GM21515 (cell line): Measurements from ENCODE around the gene MUC15.
"Not testable (repeated sequence)": the region's sequence is repeated elsewhere in the genome, so short reads cannot be mapped to it uniquely, and the experiment has no call there.

Source experiments
- ATAC-seq: cut with Tn5 transposase; IDR thresholded peaks from one replicate; pipeline ENCODE4 v1.9.1; 2021; ENCODE audit not compliant: unreplicated experiment

MUC15 gene, protein sequence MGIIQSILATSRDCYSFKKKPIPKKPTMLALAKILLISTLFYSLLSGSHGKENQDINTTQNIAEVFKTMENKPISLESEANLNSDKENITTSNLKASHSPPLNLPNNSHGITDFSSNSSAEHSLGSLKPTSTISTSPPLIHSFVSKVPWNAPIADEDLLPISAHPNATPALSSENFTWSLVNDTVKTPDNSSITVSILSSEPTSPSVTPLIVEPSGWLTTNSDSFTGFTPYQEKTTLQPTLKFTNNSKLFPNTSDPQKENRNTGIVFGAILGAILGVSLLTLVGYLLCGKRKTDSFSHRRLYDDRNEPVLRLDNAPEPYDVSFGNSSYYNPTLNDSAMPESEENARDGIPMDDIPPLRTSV

DNA sequence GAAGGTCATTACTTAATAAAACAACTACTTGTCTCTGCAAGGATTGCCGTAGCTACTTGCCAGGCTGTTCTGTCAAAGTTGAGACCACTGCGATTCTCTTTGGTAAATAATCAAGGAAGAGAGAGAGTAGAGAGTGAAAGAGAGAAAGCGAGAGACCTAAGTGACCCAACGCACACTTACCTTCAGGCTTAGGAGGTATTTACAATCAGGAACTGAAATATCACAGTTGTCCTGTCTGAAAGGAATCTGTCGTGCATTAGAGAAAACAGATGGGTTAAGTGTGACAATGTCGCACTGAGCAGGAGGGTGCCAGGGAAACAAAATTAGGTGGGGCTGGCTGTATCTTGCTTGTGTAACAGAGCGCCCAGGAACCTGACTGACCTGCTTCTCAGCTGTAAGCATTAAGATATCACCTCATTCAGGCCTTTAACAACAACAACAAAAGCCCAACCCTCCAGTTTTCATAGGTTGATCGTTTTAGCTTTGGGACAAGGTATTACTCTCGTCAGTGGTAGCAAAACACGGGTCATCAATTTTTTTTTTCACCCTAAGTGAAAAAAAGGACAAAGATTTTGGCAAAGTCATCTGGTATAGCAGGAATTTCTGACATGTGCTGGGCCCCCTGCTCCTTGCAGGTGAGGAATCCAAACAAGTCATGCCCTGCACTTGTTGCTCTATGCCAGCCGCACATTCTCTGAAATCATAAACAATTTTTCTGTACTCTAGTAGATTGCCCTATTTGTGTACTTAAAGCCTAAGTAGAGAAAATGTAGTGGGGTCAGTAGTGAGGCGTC, at the start of gene MUC15:
TSS of gene MUC15 (minus strand) at position 403 of the 794 bp plus-strand sequence. CDS start 5,169 bp downstream, outside the sequence.
- ATAC-seq: no peak

DNA sequence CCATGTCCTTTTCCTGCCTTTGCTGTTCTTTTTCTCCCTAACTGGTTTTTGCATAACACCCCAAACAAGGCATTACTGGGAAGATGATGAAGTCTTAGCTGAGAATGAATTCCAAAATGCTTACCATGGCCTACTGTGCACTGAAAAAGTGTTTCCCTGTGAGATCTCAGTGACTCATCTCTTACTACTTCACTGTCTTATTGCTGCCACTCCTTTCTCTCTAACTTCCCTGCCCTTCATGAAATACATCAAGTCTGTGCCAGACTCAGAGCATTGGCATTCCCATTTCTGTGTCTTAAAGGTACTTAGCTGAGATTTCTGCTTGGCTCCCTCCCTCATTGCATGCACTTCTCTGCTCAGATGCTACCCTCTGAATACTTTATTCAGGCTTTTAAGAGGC, 49.1 kb upstream of the MUC15 start:
- ATAC-seq: no peak

DNA sequence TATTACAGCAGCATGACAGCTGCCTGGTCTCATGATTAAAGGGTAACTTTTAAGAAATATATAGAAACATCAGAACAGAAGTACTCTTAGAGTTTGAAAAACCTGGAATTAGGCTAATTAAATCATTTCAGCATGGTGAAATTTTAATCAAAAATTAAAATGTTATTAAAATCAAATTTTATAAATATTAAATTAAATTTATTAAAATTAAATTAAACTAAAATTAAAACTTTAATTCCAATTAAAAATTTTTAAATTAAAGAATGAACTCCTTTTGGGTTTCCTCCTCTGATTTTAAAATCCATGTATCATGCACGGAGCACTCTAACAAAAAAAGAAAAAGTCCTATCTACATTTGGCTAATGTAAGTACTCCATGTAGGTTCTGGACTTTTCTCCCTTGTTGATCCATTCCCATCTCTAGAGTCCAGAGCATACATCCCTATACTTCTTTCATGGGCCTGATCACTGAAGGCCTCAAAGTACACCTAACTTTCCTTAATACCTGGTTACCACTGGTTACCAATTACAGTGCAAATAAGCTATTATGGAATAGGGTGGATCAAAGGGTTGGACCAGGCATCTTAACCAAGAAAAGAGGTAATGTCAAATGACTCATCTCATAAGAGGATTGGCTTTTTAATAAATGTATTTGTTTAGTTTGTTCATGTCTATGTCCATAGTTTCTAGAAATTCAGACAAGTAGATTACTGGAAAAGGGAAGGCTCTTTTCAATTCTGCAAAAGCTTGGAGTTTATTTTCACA, 48.4 kb upstream of the MUC15 start:
- ATAC-seq: no peak

DNA sequence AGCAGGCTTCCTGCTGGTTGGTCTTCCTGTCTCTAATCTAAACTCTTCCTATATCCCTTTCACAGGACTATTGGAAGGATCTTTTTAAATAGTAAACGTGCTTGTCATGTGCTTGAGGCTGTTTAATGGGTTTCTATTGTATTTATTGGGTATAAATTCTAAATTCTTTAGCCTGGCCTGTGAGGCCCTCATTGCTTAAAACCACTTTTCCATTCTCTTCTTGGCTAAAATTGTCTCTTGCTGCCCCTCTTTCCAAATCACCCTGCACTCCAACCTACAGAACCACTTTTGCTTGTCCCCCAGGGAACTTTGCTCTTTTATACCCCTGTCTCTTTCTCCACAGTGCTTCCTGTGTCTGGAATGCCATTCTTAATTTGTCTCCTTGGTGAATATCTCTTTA, 46.4 kb upstream of the MUC15 start:
- ATAC-seq: no peak

DNA sequence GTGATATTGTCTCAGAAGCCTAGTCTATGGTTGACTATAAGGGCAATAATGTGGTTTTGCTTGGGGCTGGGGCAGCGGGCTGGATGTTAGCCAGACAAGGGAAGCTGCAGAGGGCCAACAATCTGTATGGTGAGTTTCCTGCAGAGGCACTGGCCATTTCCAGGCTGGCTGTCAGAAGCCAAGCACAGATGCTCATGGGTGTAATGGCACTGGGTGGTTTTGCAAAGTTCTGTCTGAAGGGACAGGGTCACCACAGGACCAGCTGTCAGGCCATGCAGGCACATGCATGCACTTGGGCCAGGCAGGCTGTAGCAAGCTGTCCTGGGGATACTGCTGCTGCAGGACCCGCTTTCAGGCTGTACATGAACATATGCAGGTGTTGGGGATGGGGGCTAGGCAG, 41.7 kb upstream of the MUC15 start:
- no peak for ATAC-seq

DNA sequence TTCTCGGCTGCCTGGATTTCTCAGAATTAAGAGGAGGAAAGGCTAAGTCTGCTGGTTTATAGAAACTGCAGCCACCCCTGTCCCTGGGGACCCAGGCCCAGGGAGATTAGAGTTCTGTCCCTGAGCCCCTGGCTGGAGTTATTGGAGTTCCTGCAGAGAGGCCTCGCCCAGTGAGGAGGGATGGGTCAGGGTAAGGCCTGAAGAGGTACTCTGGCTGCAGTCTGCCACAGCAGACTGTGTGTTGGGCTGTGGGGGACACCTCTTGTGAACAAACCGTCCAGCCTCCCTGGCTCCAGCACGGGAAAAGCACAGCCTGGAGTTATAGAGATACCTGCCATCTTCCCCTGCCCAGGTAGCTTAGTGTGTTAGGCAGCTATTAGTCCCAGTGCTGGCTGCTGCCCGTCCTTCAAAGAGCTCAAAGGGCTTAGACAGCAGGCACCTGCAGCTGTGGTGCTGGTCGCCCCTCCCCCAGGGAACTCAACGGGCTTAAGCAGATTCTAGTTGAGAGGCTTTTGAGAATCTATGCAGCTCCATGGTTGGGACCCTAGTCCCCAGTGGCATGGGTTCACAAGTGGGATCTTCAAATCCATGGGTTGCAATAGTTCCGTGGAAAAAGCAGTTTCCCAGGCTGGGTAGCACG, 36.6 kb upstream of the MUC15 start:
- ATAC-seq: no peak

DNA sequence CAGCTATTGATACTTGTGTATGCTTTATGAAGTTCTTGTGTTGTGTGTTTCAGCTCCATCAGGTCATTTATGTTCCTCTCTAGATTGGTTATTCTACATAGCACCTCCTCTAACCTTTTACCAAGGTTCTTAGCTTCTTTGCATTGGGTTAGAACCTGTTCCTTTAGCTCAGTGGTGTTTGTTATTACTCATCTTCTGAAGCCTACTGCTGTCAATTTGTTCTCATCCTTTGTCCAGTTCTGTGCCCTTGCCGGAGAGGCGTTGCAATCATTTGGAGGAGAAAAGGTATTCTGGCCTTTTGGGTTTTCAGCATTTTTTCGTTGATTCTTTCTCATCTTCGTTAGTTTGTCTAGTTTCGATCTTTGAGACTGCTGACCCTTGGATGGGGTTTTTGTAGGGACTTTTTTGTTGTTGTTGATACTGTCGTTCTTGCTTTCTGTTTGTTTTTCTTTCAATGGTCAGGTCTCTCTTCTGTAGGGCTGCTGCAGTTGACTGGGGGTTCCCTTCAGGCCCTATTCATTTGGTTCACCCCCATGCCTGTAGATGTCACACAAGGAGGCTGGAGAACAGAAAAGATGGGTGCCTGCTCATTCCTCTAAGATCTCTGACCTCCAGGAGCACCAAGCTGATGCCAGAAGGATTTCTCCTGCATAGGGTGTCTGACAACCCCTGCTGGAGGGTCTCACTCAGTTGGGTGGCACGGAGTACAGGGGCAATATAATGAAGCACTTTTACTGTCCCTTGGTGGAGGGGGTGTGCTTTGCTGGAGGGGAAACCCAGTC, 35.9 kb upstream of the MUC15 start:
- ATAC-seq: no peak

DNA sequence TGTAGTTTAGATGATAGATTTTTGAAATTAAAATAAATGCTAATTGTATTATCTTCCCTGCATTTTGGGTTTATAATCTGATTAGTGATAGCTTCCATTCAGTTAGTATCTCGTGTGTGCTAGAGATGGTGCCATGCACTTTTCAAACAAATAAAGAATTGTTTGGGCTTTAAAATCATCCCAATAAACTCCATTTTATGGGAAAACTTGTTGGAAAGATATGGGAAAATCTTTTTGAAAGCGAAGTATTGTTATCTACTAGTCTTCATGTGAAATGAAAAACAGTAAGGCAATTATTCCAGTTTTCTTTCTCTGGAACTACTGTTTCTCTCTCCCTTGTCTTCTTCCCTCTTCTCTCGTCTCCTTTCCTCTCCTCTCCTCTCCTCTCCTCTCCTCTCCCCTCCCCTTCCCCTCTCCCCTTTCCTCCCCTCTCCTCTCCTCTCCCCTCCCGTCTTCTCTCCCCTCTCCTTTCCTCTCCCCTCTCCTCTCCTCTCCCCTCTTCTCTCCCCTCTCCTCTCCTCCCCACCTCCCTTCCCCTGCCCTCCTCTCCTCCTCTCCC, 27.9 kb upstream of the MUC15 start:
- no peak for ATAC-seq

DNA sequence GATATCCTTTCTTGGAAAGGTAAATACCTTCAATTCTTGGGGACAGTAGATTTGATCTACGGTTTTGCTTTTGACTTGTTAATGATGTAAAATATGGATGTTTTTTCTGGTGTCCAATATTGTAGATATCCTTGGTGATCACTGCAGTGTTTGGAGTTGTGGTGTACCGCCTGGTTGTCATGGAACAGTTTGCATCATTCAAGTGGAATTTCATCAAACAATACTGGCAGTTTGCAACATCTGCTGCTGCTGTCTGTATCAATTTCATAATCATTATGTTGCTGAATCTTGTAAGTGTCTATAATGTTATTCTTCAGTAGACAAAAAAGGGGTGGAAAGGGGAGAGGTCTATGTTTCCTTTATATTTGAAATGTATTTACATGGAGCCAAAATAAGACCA, 27.4 kb upstream of the MUC15 start:
- ATAC-seq: no peak

DNA sequence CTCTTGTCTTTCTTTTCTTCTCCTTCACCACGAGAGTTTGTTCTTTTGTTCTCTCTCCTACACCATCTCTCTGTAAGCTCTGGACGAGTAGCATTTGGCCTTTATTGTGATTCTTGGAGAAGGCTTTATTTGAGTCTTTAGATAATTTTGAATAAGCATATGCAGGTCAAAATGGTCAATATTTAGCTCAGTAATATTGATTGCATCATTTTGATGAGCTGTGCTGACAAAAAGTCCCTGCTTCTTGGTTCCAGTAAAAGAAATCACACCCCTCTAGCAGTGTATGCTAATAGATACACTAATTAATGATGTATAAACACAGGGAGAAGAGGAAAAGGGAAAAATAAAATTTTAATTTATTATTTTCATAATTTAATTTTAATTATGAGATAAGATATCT, 25.8 kb upstream of the MUC15 start:
- no peak for ATAC-seq

DNA sequence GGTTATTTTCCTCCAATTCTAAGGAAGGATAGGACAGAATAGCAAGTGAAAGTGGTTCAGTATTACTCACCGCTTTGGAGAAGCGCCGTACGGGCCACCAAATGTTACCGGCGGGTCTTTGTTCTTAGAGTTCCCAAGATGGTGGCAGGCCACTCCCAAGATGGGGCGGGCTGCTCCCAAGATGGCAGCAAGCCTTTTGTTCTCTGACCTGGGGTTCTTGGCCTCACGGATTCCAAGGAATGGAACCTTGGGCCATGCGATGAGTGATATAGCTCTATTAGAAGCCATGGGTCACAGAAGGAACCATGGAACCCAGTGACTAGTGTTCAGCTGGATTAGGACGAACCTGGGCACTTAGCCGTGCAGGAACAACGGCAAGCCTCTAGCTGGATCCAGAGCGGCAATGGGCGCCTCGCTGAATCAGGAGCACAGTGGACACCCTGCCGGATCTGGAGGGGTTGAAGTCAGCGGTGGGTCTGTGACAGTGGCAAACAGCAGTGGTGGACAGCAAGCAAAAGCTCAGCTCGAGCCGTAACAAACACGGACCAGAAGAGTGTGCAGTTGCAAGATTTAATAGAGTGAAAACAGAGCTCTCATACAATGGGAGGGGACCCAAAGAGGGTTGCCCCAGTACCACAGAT, 25.1 kb upstream of the MUC15 start:
- ATAC-seq: not testable (repeated sequence)

DNA sequence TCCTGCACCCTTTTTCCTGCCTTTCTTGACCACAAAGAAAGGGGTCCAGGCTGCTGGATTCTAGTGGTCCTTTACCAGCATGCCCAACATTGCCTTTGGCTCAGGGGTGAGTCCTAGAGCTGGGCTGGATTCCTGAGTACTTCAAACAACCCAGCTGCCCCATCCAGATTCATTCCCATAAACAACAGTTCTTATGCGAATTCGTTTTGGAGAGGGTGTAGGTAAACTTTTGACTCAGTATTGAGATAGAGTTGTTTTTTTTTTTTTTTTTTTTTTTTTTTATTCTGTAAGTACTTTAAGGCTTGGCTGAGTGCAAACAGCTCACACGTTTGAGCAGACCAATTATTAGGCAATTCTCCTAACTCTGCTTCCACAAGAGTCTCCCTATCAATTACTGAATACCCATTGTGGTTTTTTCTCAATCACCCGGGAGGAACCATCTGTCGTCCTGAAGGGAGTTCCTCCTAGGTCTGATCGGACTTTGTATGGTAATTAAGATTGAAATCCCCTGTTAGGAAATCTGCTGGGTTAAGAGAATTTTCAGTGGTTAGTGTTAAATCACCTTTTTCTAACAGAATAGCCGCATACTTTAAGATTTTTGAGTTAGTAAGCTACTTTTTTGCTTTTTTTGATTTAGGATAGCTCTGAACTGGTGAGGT, 23.3 kb upstream of the MUC15 start:
- ATAC-seq: not testable (repeated sequence)

DNA sequence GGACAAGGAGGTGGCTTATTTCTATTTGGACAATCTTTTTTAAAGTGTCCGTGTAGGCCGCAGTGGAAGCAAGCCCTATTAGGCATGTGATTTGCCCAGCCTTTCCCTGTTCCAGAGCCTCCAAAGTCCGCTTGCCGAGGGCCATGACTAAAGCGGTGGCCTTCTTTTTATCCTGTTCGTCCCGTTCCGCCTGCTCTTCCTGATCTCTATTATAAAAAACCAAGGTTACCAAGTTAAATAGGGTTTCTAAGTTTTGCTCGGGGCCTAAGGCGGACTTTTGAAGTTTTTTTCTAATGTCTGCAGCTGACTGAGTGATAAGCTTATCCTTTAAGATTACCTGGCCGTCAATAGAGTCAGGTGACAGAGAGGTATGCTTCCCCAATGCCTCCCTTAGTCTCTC, 21.6 kb upstream of the MUC15 start:
- ATAC-seq: no peak

DNA sequence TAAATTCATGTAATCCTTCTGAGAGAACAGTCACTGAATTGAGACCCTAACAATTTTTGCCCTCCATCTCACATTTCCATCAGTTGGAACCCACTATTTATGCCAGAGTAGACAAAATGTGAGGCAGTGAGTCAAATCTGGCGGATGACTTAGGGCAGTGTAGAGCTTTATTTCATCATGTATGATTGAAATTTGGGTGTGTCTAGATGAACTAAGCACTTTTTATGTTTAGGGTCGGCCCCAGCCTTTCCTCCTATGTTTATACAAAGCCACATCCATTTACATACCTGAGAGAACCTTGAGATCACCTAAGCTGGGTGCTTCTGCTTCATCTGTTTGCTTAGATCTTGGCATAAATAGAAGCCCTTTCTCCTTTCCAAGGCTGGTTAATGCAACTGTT, 15.0 kb upstream of the MUC15 start:
- no peak for ATAC-seq

DNA sequence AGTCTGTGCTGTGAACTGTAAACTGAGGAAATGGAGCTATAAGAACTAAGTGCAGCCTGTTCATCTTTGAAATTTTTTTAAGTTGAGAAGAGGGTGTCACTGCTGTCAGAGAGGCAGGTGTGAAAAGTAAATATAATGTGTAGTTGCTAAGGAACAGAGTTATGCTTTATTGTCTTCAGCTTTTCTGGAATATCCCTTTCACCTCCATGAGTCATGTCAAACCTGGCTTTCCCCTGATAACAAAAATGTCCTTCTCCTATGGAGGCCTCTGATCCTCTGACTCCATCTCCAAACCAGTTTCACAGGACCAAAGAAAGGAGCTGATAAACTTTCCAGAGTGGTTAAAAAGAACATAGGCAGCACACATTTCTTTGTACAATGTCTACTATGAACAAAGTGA, 12.8 kb upstream of the MUC15 start:
- ATAC-seq: no peak

DNA sequence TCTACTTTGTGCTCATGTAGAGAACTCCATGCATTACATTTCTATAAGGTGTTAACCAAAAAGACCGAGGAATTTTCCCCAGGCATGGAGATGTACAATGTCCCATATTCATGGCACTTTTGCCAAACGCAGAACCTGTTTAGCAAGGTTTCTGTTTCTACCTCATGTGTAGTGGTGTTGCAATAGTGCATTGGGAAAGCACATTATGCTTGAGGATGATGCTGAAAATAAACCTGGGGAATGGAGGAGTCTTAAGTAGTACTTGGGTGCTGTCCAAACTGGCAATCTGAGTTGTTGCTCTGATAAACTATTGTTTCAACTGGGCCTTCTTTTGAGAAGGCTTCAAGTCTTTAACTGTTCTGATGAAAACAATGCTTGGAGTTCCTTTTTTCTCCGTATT, 11.5 kb upstream of the MUC15 start:
- no peak for ATAC-seq

DNA sequence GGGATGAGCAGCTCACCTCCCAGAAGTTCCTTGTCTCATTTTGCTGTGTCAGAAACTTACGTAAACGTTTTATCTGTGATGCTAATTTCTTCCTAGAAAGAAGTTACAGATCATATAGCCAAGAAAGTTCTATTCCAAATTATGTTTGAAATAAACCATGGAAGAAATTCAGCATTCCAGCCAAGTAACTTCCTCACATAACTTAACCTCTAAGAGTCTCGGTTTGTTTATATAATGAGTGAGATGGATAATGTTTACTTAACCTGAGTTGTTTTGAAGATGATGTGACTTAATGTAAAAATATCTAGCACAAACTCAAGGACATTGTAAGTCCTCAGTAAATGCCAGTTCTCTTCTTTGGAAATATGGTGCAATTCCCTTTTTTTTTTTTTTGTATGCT, 8.9 kb upstream of the MUC15 start:
- no peak for ATAC-seq

DNA sequence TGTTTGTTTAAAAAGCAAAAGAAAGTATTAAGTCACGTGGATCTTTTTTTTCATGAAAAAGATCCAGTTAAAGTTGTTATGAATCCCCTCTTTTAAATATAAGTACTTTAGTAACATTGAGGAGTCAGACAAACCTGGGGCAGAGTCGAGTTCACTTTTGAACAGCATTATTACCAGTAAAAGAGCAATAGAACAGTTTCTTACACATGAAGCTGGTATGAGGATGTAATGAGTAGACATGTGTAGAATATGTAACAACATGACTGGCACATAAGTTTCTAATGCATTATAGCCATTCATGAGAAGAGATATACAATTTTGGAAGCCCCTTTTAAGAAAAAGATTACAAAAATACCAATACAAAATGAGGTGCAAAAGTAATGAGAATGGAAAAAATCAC, 7.6 kb upstream of the MUC15 start:
- no peak for ATAC-seq

DNA sequence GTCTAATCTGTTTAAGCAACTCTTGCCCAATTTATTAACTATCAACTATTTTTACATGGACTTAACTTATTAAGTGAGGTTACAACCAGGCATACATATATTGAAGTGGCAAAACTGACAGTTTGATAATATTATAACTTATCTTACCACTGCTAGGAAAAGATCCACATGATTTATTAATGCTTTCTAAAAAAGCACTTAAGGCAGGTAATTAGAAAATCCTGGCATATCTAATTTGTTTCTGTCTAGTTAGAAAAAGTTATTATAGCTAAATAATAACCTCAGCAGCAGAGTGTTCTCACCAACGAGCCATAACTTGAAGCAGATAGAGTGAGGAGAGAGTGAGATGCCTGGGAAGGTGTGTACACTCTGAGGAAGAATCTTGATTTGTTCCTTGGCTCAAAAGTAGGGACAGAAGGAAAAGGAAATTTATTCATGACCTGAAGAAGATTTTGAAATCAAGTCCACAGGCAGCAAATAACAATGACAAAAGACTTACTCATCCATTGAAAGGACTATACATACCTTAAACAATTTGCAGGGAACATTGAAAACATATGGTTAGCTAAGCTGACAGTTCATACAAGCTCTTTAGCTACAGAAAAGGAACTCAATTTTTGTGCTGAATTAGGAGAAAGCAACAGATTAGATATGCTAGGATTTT, 7.1 kb upstream of the MUC15 start:
- no peak for ATAC-seq
